Activated T-helper 1 cell treated with Interleukin-2 at 50 U/mL for 16 hours (primary cell): ENCODE results near the gene REV1.
"Not testable (repeated sequence)": the region's sequence is repeated elsewhere in the genome, so short reads cannot be mapped to it uniquely, and the experiment has no call there.

Experiments
- DNase-seq: peaks from one replicate; pipeline ENCODE4 v3.0.0-alpha.2; 2020; ENCODE audit warnings: low read depth

REV1 gene

DNA sequence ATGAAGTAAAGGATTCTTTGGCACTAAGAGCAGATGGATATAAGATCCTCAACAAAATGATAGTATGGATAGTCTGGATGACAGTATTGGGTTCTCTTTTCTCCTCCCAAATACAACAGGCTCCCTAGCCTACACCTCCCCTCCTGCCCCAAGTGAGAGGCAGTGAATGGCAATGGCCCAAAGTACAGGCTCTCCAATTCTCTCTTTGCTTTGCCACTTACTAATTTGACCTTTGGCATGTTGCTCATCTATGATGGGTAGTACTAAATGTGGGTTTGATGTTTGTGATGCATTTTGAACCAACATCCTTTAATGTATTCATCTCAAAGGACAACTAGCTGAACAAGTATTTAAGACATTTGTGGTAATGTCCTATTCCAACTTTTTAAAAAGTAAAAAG, 86.7 kb downstream of the REV1 start:
- DNase-seq: no peak

DNA sequence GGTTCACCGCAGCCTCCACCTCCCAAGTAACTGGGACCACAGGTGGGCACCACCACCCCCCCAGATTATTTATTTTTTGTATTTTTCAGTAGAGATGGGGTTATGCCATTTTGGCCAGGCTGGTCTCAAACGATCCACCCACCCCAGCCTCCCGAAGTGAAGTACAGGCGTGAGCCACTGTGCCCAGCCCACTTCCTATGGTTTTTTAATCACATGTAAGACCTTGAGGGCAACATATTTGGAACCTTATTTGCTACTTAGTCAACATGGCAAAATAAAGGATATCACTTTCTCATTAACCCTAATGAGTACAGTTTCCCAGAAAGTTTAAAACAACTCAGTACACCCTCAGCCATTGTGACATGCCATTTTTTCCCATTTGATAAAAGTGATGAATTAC, 88.0 kb downstream of the REV1 start:
- DNase-seq: no peak

DNA sequence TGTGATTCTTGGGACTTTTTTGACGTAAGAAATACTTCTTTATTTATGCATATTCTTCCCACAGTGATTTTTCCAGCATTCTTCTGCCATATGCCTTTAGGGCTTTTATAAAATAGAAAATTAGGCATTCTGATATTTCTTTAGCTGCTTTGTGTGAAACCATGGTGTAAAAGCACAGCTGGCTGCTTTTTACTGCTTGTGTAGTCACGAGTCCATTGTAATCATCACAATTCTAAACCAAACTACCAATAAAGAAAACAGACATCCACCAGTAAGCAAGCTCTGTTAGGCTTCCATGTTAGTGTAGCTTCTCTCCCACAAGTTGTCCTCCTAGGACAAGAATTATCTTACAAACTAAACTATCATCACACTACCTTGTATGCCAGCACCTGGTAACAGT, 90.0 kb downstream of the REV1 start:
- DNase-seq: no peak

DNA sequence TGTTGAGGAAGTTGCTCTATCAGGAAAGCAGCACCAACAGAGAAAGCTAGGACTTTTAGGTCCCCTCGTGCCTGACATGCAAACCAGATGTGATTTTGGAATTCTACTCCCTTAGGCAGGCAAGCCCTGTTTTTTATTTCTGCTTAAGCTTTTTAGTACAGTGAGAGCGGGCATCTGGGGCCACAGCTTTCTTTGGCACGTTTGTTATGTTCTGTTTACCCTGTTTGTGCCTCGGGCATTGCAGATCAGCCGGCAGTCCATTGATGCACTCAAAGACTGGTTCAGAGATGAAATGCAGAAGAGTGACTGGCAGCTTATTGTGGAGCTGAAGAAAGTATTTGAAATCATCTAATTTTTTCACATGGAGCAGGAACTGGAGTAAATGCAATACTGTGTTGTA, 90.8 kb downstream of the REV1 start:
- DNase-seq: no peak

DNA sequence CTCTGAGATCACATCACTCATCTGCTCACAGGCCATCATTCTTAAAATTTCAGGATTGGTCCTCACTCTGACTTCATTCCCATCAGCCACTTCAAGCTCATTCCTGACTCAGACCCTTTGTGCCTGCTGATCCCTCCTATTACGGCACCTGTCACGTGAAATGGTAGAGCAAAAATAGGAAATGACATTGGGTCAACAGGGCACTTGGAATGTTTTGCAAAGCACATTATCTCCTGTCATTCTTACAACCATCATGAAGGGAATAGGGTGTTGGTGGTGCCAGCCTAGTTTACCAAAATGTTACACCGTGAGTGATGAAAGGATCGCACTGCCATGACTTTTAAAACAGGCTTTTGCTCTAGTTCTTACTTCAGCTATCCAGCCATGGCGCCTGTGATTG, 91.5 kb downstream of the REV1 start:
- DNase-seq: no peak

DNA sequence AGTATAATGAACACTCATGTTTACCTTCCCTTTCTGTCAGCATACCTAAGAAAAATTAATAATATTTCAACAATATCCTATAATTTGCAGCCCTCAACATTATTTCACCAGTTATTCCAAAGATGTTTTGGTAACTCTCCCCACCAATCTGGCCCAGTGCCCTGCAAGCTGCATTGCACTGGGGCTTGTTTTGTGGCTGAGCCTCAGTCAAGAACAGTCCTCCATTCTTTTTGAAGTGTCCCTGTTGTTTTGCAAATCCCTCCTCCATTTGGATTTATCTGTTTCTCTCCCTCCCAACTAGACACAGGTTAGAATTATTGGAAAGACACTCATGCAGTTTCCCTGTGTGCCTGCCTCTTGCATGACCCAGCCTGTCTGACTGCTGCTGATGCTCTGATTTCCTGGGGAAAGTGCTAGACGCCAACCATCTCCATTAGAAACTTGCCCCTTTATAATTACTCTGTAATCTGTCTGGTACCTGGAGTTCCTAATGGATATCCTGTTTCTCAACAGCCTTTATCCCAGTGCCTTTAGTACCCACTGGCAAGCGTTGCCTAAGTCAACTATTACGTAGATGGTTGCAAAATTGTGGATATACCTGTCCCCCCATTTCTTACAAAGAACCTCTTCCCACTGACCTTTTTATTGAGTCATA, 92.4 kb downstream of the REV1 start:
- DNase-seq: no peak

DNA sequence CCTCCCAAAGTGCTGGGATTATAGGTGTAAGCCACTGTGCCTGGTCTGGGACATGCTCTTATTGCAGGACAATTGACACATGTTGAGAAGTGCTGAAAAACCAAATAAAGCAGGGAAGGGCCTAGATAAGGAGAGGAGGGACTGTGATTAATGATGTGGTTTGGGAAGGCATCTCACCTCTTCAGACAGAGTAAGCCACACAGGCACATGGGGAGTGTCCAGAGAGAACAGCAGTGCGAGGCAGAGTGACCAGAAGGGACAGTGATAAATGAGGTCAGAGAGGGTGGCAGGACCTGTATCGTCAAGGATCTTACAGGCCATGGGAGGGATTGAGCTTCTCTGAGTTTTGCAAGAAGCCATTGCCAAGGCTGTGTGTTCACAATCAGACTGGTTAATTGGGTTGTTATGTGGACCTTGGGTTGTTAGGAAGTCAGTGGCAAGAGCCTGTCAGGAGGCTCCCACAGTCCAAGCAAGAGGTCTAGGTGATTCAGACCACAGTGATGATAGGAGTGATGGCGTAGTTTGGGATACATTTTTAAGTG, 94.2 kb downstream of the REV1 start:
- no peak for DNase-seq

DNA sequence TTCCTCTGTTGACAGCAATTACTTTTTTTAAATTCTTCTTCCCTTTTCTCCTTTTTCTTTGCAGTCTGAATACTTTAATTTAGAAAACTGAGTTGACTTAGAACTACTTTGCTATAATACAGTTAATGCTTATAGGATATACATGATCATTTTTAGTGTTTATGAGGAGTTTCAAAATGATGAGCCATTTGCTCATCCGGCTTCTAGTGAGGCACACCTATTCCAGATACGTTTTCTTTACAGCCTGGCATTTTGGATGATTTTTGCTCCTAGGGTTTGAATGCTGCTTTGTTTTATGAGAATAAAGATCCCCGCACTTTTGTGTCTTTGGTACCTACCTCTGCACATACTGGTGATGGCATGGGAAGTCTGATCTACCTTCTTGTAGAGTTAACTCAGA, 99.9 kb downstream of the REV1 start:
- DNase-seq: no peak

DNA sequence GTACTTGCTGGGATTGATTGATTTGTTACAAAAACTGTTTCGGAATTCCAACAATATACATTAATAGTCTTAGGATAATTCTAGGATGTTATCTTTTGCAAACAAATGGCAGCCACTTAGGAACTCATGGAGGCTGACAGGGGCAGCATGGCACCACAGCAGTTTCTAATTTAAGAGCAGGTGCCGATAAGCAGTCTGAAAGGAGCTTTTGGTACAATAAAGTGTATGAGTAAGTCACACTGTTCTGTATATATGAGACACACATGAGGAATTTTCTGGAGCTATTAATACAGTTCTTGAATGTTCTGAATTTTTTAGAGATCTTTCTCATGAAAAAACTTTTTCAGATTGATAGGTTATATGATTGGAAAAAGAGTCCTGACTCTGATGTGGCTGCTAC, 100.4 kb downstream of the REV1 start:
- DNase-seq: no peak

DNA sequence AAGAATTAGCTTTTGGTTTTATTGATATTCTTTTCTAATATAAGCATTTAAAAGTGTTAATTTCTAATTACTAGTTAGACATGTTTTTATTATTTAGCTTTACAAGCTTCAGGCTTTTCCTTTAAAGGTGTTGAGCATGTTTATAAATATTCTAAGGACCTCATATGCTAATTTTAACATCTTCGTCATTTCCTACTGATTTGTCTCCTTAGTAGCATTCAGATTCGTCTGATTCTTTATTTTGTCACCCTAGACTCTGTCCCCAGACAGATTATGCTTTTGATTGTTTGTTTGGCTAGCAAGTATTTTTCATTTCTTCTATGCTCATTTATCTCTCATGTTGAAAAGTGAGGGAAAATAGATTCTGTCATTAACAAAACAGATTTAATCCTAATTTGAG, 100.9 kb downstream of the REV1 start:
- no peak for DNase-seq

DNA sequence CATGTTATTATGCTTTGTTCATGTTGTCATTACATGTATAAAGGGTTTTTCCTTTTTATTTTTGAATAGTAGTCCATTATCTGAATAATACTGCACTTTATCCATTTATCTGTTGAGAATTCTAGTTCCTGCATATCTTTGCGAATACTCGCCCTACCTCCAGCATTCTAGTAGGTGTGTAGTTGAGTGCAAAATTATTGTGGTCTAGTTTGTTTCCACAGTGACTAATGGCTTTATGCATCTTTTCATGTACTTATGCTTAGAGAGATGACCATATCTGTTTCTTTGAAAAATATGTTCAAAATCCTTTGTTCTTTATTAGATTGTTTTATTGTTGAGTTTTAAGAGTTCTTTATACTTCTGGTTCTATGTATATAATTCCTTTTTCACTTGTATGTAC, 103.8 kb downstream of the REV1 start:
- no peak for DNase-seq

DNA sequence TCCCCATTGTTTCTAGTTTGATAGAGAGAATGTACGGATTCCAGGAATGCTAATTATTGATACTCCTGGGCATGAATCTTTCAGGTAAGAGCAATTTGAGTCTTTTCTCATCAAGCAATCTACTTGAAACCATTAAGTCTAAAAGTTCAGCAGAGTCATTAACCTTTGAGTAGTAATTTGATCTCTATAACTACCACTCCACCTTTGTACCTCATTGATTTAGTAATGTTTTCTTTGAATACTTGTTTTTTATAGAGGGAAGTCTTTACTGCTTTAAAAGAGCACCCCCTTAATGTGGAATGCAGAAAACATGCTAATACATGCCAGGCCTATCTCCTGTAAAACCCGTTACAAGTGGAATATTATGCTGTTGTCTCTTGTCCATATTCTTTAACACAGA, 107.7 kb downstream of the REV1 start:
- no peak for DNase-seq

DNA sequence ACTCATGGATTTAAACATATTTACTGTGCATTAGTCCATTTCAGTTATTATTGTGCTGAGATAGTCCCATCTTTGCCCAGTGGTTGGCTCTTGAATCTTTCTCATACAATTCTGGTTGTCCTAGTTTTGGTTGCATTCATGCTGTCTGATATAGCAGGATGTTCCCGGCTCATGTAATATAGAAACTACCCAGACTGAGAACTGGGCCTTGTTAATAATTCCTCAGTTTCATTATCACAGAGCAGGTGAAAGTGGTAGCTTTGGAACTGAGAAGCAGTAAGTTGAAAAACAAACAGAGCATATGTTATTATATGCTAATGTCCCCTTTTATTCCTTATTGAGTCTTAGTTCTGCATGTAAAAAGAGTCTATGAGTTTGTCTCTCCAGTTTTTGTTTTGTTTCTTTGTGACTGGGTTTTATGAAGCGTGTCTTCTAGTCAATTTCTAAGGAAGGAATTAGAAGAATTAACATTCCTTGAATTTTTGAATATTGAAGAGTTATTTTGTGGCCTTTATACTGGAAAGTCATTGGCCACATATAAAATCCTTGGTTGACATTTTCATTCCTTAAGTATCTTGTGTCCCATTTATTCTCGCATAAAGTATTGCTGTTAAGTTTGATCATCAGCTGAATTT, 109.3 kb downstream of the REV1 start:
- DNase-seq: no peak

DNA sequence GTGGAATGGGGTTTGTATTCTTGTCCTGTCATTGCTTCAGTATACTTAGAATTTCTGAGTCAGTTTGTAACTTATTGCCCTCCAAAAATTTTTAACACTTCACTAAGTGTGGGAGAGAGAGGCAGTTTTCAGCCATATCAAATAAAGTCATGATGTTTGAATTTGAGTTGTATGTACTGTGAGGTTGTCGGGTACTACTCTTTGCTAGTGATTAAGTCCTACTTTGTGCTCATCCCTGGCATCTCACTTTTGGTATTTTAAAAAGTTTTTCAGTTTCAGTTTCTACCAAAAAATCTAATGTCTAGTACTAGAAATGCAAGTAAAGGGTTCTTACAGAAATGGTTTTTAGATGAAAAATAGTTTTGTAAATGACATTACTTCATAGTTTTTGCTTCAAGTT, 111.9 kb downstream of the REV1 start:
- DNase-seq: no peak

DNA sequence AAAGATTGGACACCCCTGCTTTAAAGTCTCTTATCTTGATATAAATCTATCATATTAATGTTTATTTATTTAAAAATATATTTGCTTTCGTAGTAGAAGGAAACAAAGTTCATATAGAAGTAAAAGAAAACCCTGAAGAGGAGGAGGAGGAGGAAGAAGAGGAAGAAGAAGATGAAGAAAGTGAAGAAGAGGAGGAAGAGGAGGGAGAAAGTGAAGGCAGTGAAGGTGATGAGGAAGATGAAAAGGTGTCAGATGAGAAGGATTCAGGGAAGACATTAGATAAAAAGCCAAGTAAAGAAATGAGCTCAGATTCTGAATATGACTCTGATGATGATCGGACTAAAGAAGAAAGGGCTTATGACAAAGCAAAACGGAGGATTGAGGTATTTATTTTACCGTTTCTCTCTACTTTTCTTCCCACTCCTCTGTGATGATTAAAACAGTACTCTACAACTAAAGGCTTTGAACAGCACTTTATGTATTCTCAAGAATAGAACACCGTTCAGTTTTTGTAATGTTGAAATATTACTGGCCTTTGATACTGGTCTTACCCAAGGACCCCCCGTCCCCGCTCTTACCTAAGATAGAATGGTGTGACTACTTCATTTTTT, 113.5 kb downstream of the REV1 start:
- no peak for DNase-seq

DNA sequence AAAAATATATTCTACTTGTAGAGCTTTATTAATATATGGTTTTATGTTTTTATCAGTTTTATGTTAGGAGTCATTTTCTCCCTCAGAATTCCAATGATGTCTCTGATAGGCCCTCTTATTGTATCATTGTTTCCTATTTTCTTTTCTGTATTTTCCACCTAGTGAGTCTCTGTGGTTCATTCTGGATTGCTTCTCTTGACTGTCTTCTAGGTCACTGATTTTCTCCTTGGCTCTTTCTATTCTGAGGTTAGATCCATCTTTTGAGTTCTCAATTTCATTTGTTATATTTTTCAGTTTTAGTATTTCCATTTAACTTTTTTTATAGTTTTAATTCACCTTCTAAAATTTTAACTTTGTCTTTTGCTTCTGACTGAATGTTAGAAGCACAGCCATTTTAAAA, 115.1 kb downstream of the REV1 start:
- no peak for DNase-seq

DNA sequence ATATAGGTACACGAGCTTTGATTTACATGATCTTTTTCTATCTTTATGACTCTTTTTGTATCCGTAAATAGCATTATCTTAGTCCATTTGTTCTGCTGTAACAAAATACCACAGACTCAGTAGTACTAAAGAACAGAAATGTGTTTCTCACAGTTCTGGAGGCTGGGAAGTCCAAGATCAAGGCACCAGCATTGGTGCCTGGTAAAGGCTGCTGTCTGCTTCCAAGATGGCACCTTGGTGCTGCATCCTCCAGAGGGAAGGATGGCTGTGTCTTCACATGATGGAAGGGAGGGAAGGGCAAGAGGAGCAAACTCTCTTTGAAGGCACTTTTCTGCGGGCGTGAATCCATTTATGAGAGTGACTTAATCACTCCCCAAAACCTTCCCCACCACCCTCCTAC, 116.7 kb downstream of the REV1 start:
- no peak for DNase-seq

DNA sequence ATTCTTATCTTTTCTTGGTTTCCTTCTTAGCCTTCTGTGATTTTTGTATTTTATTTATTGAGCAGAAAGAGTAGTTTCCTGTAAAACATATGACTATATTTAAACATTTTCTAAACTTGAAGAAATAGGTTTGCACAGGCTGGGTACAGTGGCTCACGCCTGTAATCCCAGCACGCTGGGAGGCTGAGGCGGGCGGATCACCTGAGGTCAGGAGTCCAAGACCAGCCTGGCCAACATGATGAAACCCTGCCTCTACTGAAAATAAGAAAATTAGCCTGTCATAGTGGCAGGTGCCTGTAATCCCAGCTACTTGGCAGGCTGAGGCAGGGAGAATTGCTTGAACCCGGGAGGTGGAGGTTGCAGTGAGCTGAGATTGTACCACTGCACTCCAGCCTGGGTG, 121.0 kb downstream of the REV1 start:
- not testable (repeated sequence) for DNase-seq

DNA sequence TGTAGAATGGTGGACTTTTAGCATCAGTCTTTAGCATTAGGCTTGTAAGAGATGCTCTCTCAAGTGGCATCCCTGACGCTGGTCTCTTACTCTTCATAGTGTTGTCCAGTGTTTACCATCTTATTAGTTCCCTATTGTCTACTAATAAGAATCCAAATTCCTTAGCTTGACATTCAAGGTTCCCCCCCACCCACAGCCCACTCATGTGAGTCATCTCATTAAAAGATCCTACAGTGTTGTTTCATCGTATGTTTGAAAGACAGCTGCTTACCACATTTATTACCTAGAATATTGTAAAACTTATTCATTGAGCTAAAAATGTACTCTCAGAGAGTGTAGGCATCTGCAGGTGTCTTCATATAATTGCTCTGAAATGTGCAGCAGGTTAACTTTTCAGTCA, 124.2 kb downstream of the REV1 start:
- no peak for DNase-seq

DNA sequence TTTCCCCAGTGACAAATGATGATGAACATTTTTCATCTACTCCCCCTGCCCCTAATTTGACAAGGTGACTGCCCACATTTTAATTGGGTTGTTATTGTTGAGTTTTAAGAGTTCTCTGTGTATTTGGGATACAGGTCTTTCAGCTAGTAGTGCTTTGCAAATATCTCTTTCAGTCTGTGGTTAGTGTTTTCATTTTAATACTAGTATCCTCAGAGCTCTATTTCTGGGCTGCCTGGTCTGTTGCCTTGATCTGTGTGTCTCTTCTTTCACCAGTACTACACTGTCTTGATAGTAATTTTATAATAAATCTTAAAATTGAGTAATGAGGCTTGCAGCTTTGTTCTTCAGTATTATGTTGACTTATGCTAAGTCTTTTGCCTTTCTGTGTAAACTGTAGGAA, 133.0 kb downstream of the REV1 start:
- DNase-seq: no peak

DNA sequence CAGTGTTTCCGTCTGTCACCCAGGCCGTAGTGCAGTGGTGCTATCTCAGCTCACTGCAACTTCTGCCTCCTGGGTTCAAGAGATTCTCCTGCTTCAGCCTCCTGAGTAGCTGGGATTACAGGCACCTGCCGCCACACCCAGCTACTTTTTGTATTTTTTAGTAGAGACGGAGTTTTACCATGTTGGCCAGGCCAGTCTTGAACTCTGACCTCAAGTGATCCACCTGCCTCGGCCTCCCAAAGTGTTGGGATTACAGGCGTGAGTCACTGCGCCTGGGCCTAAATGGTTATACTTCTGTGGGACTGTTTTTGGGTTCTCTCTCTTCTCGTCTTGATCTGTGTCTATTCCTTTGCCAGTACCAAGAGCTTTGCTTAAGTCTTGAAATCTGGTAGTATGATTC, 135.0 kb downstream of the REV1 start:
- not testable (repeated sequence) for DNase-seq

DNA sequence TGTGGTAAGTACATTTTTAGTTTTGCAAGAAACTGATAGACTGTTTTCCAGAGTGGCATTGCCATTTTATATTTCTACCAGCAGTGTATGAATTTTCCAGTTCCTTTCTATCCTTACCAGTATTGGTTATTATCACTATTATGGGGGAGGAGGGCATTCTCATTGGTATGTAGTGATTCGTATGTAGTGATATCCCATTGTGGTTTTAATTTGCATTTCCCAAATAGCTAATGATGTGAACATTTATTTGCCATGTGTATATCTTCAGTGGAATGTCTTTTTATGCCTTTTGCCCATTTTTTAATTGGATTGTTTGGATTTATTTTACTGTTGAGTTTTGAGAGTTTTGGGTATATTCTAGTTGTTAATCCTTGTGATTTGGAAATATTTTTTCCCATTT, 135.7 kb downstream of the REV1 start:
- no peak for DNase-seq
